GM12875 (cell line): Measurements from ENCODE around the gene LRP10.
A peak's percentile ranks its signal among the peaks of the same experiment; 100 is the strongest.

Experiments
- H3K4me3 ChIP-seq: one replicate; pipeline ENCODE4 v1.5.1; 2011; ENCODE audit warnings: low read depth, low read length, control low read depth
- CTCF ChIP-seq: IDR thresholded peaks from 2 replicates; pipeline ENCODE4 v1.5.1; 2011; ENCODE audit warnings: low read depth, mild to moderate bottlenecking, control low read depth, inconsistent platforms, low read length, moderate library complexity, borderline replicate concordance; ENCODE audit not compliant: insufficient read depth

LRP10 gene

GRCh38 chr14:22919601-22919921 lies 48.0 kb downstream of the LRP10 start:
- H3K4me3 ChIP-seq = peak overlapping the region; percentile 38
- TF ChIP-seq CTCF = no peak

GRCh38 chr14:22920697-22921096 lies 49.2 kb downstream of the LRP10 start:
- no peak overlapping the region for H3K4me3 ChIP-seq
- no peak for TF ChIP-seq CTCF

- TF ChIP-seq CTCF = no peak
Measured at GRCh38 chr14:22922294-22922693, 50.8 kb downstream of the LRP10 start.

GRCh38 chr14:22923746-22924145 lies 52.2 kb downstream of the LRP10 start:
- TF ChIP-seq CTCF = no peak
- no peak overlapping the region for H3K4me3 ChIP-seq

More at GRCh38 chr14:22922294-22922693, 50.8 kb downstream of the LRP10 start:
- H3K4me3 ChIP-seq = no peak overlapping the region

GRCh38 chr14:22925513-22925912 lies 54.0 kb downstream of the LRP10 start:
- no peak for TF ChIP-seq CTCF
- H3K4me3 ChIP-seq = no peak overlapping the region

GRCh38 chr14:22926316-22926715 lies 54.8 kb downstream of the LRP10 start:
- TF ChIP-seq CTCF = no peak
- H3K4me3 ChIP-seq = no peak overlapping the region

- no peak for TF ChIP-seq CTCF
- H3K4me3 ChIP-seq = peak overlapping the region; percentile 68
Measured at GRCh38 chr14:22928237-22929103, 56.9 kb downstream of the LRP10 start.
